Ovary (tissue), 3 donors: ENCODE measurements around the gene ABTB2.

Experiments used
- CTCF ChIP-seq, 3 donors: fragments of 450-650 bp in 2 of 3; fragments of 200-600 bp in 1 of 3; IDR thresholded peaks; one replicate each; pipeline versions ENCODE4 v1.5.1 to v1.8.0; 2016 to 2022; ENCODE audit warnings: antibody characterized with exemption in 3 of 3, mild to moderate bottlenecking in 1 of 3
- POLR2A ChIP-seq: fragments of 450-650 bp; IDR thresholded peaks from one replicate; pipeline ENCODE4 v1.6.1; 2017; ENCODE audit warnings: antibody characterized with exemption, mild to moderate bottlenecking, moderate library complexity
- donor health status: DM: no; HTN: no; CAD: no.

- TF ChIP-seq POLR2A: no peak
- no peak for TF ChIP-seq CTCF (IDR thresholded peaks at IDR 0.05)
Measured at GRCh38 chr11:34278175-34278574, 79.6 kb downstream of the ABTB2 start.
